GM21390 (cell line): Measurements from ENCODE around the gene RARA.
"Not testable (repeated sequence)": the region's sequence is repeated elsewhere in the genome, so short reads cannot be mapped to it uniquely, and the experiment has no call there.

ENCODE experiments used
- ATAC-seq: cut with Tn5 transposase; IDR thresholded peaks from one replicate; pipeline ENCODE4 v1.9.1; 2021; ENCODE audit not compliant: unreplicated experiment

RARA gene

DNA sequence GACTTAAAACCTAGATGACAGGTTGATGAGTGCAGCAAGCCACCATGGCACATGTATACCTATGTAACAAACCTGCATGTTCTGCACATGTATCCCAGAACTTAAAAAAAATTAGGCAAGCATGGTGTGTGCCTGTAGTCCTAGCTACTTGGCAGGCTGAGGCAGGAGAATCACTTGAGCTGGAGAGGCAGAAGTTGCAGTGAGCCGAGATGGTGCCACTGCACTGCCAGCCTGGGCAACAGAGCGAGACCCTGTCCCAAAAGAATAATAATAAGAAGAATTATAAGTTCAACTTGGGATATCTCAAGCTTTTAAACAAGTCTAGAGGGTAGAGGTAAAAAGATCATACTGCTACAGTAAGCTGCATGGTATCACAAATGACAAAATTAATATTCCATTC lies 11.5 kb upstream of the RARA start:
- ATAC-seq = no peak

DNA sequence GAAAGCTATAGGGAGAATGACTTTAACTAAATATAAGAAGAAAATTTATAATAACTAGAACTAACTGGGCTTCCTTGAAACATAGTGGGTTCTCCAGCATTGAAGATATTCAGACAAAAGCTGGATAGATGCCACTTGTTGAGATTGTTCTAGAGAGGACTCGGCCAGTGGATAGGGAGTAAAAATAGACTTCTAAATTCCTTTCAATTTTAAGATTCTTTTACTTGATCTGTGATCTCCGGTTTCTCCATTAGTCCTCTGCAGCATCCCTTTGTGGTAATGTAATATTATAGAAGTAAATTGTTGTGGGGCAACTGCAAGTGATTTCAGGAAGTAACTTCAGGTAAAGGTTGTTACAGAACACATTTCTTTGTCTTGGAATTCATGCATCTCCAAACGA lies 10.3 kb upstream of the RARA start:
- no peak for ATAC-seq

DNA sequence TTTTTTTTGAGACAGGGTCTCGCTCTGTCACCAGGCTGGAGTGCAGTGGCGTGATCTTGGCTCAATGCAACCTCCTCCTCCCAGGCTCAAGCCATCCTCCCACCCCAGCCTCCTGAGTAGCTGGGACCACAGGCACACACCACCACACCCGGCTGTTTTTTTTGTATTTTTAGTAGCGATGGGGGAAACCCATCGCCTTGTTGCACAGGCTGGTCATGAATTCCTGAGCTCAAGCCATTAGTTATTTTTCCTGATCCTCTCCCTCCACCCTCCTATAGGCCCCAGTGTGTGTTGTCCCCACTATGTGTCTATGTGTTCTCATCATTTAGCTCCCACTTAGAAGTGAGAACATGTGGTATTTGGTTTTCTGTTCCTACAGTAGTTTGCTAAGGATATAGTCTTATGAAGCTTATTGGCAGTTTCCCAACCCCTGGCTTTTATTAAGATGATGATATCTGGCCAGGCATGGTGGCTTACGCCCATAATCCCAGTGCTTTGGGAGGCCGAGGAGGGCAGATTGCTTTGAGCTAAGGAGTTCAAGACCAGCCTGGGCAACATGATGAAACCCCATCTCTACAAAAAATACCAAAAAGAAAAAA lies 9.7 kb upstream of the RARA start:
- ATAC-seq = not testable (repeated sequence)

DNA sequence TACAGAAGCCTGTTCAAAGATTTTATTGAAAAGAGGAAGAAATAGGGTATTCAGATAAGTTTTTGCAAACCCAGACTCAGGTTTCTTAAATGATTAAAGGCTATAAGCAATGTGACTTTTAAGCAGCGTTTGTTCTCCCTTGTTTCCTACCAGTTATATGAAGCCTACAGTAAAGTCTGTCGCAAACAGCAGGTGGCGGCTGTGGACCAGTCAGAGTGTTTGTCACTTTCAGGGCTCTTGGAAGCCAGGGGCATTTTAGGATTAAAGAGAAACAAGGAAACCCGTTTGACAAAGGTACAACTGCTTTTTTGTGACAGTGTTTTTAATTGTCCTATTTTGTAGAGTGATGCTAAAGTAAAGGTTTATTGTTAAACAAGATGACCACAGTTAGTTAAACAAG lies 7.7 kb upstream of the RARA start:
- ATAC-seq = no peak

DNA sequence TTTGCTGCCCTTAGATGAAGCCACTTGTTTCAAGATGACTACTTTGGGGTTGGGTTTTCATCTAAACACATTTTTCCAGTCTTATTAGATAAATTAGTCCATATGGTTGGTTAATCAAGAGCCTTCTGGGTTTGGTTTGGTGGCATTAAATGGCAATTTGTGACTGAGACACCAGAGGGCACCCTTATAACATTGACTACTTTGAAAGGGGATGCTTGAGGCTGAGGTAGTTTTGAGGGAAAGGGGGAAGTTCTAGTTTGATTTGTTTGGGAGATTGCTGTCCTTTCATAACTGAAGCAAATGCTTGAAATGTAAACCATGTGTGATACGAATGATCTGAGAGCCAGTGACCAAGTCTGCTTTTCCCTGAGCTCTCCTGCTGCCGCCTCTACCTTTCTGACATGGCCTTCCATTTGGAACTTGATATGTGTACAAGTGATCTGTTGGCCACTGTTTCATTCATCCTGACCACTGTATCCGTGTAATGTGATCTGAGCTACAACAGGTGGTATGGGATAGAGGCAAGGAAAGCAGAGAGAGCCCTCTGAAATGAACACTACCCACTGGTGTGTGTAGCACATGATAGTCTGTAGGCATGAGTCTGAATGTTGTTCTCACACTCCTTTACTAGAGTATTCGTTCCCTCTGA lies 5.8 kb upstream of the RARA start:
- ATAC-seq = no peak

DNA sequence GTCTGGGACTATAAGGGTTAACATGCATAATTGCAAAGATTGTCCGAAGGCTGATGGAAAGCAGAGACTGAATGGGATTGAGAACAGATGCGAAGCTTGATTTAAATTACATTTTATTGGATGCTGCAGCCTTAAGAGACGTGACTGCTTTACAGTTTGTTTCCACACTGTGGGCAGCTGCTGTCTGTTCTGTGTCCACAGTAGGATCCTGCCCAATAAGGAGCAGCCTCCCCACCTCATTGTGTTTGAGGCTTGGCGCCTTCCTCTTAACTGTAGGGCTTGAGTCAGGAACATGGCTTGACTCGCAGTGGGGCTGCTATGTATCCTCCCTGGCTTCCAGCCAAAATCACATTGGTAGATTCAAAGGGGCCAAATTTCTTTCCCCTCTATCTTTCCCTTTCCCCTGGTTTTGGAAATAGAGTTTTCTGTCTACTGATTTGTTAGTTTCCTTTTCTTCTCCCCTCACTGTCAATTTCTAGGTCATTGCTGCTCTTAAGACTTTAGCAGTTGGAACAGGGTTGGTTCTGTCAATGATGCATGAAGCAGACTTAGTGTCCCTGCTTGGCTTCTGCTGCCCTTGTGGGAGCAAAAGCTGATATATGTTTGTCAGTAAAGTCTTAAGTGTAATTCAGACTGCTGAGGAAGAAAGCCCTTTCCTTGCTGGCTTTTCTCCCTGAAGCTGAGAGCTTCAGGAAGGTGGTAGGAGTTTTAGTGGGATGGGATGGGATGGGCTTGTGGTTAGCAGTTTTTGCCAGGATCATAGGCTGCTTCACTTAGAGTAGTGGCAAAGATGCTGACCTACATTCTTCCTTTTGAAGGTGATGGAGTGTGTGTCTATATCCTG lies 5.0 kb upstream of the RARA start:
- ATAC-seq = no peak

DNA sequence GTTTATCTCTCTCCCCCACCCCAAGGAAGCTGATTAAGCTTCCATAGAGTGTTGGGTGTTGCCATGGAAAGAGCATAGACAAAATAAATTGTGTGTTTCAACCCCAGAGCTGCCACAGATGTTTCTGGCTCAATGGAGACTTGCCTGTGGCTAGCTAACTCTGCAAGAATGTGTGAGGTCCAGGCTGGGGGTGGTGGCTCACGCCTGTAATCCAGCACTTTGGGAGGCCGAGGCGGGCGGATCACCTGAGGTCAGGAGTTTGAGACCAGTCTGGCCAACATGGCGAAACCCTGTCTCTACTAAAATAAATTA lies 4.5 kb upstream of the RARA start:
- ATAC-seq = not testable (repeated sequence)

DNA sequence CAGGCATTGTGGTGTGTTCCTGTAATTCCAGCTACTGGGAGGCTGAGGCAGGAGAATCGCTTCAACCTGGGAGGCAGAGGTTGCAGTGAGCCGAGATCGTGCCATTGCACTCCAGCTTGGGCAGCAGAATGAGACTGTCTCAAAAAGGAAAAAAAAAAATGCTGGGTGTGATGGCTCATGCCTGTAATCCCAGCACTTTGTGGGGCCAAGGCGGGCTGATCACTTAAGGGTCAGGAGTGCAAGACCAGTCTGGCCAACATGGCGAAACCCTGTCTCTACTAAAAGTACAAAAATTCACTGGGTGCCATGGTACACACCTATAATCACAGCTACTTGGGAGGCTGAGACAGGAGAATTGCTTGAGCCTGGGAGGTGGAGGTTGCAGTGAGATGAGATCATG lies 4.1 kb upstream of the RARA start:
- not testable (repeated sequence) for ATAC-seq

DNA sequence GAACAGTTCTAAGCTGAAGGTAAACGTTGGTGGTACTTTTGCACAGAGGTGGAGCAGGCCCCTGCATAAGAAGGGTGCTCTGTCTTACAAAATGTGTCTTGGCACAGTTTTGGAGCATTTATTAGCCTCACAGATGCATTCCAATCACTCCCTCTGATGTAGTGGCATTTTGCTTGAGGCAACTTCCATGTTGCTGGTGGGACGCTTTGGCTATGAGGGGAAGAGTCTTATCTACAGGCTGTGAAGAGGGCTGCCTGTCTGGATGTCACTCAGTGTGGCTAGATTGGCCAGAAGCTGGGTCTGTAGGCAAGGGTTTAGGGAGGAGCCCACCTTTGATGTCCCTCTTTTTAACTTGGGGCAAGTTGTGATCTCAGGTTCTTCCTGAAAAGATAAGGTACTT lies 2.6 kb upstream of the RARA start:
- ATAC-seq = no peak

DNA sequence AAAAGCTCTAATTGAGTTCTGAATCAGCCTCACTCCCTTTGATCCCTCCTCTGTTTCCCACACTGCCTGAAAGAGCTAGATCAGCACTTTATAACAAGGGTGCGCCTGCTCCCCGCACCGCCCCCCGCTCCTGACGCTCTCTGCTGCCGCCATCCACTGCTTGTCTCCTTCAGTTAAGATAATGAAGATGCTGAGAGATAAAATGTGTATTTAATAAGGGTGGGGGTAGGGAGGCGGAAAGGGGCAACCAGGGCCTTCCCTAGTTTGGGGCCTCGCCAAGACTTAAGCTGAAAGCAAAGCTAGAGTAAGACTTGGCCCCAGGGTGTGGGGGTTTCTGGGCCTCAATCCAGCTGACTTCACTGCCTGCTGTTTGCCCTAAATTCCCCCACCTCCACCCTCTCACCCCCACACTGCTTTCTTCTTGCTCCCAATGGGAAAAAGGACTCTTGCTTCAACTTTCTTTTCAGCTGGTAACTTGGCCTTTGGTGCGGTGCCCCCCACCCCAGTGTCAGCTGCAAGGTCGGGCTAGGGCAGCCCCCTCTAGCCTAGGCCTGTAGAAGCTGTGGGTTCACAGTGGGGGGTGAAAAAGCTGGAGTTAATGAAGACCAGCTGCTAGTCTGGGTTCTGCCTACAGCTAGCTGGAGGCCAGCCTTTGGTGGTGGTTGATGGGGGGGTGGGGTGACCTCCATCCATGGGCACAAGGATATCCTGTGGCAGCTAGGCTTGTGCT lies 1.8 kb upstream of the RARA start:
- ATAC-seq = no peak

DNA sequence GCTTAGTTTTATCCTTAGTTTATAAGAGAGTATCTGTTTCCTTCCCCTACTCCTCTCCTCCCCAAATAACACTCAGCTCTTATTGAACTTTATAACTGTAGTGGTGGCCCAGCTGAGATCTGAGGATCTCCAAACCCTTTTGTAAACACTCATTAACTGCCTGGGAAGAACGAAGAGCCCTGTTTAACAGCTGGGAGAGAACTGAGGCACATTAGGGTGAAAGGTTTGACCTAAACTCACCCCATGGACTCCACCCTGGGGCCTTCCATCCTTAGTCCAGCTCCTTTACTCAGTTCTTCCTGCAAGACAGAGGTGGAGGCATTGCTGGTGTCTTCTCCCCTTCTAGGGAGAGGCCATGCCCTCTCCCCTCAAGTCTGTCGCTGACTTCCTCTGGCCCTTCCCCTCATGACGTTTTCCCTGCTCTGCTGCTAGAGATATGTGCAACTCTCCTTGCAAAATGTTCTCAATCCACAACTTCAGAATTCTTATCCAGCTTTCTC lies 1.2 kb upstream of the RARA start:
- ATAC-seq = no peak

DNA sequence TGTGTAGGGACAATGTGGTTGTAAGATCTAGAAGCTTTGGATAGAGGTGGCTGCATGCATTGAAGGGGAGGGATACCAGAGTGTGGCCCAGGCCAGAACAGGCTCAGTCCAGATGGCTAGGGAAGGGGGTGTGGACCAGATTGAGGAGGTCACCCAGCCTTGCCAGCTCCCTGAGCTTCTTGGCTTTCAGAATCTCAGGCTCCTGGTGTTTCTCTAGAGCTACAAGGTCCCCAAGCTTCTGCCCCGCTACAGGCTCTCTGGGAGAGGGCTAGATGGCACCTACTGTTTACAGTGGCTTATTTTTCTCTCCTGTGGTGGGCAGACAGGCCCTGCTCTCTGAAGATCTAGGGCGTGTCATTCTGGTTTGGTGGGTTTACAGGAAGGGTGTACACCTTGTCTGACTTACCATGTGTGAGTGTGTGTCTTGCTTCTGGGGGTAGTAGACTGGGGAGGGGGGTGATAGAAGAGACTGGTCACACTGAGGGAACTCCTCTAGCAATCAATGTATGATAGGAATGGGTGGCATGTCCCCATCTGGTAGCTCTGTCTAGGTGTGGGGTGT lies 1.1 kb downstream of the RARA start:
- ATAC-seq = no peak

DNA sequence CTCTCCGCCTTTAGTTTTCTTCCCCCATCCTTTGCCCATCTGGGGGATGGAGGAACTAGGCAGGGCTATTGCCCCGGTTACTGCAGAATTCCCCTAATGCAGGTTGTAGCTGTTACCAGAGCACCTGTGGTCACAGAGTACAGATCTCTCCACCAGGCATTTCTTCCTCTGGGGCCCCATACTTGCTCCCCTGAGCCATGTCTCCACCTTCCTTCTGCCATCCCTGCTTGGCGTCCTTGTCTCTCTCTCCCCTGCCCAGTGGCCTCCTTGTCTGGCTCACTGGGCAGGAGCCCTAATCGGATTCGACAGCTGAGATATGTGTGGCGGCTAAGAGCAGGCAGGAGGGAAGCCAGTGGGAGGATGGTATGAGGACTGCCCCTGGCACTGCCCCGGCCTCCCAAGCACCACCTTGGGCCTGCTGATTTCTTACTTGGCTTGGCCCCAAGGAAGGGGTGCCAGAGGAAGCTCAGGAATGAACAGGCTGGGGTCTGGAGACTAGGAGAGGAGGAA lies 2.0 kb downstream of the RARA start:
- ATAC-seq = no peak

DNA sequence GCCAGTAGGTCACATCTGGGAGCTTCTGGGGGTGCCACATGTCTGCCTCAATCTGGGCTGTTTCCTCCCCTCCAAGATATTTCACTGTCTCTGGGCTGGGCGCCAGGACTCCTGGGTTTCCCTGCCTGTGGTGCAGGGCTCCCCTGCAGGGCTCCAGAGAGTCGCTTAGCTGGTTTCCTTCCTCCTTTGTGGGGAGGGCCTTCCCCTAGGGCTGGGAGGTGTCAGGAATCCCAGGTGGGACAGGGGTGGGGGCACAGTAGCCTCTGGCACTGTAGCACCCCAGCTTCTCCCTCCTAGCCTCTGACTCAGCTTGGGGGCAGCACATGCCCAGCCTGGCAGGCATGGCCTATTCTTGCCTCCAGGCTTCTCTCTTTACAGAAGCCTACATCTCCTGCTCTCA lies 2.6 kb downstream of the RARA start:
- no peak for ATAC-seq

DNA sequence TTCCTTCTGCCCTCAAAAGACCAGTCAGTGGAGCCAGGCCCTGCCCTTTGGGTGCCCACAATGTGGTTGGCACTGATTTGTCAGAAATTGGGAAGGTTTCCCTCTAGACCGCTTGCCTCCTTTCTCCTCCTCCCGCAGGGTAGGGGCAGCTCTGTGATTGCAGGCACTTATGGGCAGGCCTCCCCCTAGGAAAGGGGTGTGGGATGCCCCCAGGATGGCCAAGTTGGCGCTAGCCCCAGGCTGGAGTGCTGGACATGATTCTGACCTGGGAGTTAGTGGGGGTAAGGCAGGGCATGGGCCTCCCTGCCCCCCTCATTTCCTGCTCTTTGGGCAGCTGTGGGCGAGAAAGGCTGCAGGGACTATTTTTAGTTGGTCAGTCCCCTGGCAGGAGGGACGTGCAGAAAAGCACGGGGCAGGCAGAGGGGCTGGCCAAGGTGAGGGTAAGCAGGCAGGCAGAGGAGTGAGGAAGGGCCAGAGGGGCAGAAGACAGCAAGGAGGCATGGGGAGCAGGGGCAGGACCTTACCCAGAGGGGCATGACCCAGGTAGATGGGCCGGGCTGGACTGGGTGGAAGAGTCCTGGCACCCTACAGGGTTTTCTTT lies 3.3 kb downstream of the RARA start:
- no peak for ATAC-seq

DNA sequence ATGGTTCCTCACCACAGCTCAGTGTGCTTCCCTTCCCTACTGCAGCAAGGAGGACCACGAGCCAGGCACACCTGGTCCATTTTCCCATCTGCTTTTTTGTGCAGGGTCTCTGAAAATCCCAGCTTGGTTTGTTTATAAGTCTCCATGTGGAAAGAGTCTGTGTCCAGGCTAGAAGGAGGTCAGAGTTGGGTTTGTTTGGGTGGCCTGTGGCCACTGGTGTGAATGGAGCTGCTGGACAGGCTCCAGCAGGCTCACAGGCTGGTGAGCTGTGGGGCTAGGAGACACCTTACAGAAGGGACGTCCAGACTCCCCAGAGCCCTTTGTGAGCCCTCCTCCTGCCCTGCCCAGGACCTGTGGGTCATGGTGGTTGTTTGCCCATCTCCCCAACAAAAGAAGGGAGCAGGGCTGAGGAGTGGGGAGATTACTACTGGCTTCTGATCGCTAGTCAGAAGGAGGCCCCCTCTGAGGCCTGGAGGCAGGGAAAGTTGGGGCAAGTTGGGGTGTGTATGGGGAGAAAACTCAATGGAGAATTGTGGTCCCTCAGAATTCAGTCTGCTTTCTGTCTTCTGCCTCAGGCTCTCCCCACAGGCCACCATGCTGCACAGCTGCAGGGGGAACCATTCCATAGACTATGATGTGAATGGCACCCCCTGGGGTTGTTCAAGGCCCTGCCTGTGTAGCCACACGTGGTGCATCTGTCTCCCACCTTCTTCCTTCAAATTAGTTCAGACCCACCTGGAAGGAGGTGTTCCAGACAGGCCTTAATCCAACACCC lies 4.1 kb downstream of the RARA start:
- ATAC-seq = no peak

DNA sequence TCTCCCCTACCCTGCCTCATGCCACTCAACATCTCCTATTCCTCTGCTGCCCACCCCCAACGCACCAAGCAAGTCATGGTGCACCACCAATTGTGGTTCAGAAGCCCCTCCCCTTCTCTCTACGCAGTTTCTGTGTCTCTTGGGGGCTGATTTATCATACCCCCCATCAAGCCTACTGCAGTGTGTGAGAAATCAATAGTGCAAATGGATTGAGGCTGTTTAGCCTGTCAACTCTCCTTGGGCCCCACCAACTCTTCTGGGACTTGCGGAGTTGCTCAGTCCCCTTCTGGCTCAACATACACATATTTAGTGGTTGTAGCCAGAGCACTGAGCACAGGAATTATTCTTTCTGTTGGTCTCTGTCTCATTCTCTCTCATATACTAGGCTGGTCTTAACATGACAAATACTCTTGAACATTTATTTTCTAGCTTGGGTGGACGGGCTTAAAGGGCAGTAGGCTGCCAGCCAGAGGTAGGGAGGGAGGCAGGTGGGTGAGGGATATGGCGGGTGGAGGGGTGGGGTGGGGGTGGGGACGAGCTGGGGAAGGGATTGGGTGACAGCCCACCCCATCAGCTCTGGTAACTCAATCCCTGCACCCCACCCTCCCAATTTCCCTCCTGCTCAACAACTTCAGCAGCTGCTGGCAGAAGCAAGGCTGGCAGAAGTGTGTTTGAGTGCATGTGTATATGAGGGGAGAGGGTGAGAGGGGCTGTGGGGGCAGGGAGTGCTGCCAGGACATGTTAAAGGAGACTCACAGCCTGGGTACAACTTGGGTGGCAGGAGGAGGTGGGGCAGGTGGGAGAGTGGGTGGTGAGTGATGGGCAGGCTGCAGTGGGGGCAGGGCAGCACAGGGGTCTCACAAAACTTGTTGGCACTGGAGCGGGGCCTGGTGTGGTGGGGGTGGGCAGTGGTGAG lies 4.9 kb downstream of the RARA start:
- ATAC-seq = no peak

DNA sequence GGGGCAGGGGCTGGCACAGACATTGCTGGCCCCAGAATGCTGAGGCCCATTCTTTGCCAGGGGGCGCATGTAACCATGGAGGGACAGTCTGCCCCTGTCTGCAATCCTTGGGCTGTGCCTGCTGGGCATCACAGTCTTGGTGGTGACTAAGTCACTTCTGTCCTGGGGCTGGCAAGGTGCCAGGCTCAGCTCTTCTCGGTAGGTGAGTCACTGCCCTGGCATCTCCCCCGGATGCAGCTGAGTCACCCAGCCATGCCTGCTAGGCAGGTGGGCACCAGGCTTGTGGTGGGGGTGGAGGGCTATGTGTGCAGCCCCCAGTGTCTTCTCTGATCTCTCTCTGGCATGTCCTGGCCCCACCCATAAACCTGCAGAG lies 5.6 kb downstream of the RARA start:
- ATAC-seq = no peak

DNA sequence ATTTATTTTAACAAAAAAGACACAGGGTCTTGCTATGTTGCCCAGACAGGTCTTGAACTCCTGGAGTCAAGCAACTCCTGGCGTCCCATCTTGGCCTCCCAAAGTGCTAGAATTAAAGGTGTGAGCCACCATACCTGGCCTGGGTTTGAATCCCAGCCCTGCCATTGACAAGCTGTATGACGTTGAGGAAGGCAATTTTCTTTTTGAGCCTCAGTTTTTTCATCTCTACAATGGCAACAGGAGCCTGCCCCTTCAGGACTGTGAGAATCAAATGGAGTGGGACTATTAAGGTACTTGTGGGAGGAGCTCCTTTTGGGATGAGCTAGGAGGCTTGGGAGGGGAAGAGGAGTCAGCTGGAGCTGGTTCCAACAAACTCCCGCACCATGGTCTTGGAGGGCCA lies 6.2 kb downstream of the RARA start:
- no peak for ATAC-seq
